ENCODE data around the gene METTL25B.

METTL25B gene

DNA sequence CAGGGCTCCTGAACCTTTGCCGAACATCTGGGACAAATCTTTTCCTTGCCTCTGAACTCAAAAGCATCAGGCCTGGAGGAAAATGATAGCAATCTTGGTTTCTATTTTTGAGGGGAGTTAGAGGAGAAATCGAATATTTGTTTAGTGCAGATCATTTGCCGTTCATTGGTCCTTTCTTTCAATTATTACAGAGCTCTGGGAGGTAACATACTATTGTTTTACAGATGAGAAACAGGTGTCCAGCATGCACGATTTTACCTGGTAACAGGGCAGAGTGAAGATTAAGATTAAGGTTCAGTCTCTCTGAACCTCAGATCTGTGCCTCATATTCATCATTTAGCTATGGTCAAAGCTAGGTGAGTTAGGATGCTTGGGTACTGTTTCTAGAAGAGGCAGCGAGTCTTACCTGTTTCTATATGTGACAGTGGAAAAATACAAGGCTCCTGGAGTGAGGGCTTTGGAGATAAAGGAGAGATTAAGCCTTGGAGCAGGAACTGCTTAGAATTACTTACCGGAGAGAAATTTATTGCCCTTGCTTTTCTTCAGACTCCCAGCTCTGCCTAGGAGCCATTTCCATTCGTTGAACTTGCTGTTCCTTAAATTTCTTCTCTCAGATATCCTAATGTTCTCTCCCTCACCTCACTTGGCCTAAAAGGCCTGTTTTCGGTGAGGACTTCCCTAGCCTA is 40.5 kb downstream of the METTL25B start:
- DNase-seq (ENCODE audit: low read depth in 2 of 2): no peak

DNA sequence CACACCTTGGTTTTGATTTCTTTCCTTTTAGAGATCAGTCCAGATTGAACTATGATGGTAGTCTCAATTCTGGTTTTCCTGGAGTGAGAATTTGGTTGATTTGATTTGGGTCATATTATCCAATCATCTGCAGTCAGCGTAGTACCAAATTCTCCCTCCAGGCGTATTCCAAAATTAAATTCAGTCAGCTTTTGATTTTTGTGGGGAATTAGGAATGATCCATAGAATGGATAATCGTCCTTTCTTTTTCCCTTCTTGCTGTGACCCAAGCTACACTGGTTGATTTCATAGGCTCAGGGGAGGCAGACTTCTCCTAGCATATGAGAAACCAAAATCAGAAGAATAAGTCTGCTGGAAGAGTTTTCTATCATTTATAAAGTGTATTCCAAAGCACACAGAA is 44.0 kb downstream of the METTL25B start:
- DNase-seq (ENCODE audit: low read depth in 2 of 2): no peak

DNA sequence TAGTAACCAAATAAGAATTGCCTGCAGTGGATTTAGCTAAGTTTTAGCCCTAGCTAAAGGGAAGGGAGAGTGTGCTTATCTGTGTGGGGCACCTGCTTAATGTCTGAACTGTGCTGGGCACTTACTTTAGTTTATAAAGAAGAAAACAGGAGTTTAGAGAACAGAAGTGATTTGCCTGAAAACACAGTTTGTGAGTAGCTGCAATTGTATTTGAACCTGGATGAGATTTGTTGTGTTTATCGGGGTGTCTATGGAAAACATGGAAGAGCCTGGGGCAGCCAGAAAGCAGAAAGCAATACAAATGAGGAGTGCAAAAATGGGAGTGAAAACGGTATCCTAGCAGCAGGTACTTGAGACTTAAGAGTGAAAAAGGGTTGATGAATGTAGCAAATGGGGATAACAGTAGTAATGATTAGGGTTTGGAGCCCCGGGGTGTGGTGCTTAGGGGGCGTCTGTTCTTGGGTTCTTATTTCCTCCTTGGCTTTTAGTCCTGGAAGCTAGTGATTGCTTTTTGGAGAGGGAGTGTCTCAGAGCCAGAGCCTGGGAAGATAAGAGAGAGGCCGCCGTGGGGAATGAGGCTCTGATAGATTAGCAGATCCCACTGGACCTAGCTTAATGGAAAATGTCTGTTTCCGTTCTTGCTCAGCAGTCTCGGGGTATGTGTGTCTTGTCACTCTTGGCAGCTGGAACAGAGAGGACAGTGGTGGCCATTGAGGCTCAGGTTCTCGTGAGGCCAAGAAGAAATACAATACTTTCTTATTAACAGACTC is 44.6 kb downstream of the METTL25B start:
- DNase-seq (ENCODE audit: low read depth in 2 of 2): no peak

DNA sequence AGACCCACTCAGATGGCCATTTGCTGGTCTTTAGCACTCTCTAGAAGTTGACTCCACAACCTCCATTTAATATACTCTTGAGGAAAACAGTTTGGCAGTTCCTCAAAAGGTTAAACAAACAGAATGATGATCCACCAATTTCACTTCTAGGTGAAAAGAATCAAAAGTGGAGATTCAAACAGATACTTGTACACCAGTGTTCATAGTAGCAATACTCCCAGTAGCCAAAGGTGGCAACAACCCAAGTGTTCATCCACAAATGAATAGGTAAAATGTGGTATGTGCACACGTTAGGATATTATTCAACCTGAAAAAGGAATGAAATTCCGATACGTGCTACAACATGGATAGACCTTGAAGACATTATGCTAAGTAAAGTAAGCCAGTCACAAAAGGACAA is 45.3 kb downstream of the METTL25B start:
- DNase-seq (ENCODE audit: low read depth in 2 of 2): no peak

DNA sequence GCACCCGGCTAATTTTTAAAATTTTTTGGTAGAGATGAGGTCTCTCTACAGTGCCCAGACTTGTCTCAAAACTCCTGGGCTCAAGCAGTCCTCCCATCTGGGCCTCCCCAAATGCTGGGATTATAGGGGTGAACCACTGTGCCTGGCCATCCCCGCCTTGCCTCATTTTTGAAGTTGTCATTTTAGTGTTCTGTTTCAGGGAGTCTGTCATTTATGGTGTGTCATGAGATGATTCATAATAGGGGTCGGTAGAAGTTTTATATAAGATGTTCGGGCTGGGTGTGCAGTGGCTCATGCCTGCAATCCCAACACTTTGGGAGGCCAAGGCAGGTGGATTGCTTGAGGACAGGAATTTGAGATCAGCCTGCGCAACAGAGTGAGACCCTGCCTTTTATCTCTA is 47.5 kb downstream of the METTL25B start:
- no peak for DNase-seq (ENCODE audit: low read depth in 2 of 2)

DNA sequence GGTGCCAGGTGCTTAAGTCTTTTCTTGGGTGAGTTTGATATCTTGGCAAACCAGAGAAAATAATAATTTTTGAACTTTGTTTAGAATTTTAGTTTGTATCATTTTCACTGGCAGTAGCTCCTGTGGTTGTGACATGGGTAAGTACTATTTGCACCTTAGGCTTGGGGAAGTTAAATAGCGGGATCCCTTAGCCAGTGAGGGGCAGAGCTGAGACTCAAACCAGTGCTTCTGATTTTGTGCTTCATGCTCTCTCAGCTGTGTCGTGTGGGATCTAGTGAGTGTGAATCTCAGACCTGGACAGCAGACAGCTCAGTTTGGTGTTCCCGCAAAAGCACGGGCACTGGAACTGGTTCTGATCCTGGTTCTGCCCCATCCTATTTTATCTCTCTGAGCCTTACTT is 48.7 kb downstream of the METTL25B start:
- DNase-seq (ENCODE audit: low read depth in 2 of 2): no peak

DNA sequence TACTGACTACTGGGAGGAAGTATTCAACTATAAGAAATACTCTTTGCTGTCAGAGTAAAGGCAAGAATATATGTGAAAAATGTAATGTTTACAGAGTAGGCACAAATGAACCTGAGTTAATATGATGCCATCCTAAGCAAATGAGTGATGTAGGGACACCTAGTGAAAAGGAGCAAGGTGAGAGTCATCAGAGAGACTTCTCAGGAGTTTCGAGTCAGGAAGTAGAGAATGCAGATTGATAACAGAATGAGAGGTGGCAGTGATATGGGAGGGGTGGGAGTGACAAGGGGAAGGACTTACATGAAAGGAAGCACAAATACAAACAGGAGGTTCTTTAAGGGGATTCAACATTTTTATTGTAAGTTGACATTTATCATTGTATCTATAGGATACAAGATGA is 49.3 kb downstream of the METTL25B start:
- DNase-seq (ENCODE audit: low read depth in 2 of 2): no peak

DNA sequence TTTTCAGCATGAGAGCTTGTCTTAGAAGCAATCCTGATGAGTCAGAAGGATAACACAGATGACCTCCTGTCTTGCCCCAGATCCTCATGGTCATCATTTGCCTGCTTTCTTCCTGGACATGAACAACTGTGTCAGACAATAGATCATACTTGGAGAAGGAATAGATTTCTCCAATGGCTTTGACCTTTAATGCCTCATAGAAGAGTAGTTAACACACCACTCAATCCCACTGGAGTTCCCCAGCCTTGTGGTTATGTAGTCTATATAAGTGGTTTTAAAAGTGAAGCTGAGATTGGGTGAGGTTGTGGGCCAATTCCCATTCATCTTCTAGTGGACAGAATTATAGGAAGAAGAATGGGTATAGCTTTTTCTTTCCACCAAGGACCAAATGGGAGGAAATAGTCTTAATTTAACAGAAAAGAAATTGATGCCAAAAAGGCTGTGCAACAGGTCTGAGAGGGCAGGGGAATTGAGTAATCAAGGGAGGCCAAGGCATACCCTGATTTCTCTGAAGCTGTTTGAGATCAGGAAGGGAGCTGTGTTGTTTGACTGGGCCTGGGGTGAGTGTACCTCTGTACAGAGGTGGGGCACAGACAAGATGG is 53.4 kb downstream of the METTL25B start:
- no peak for DNase-seq (ENCODE audit: low read depth in 2 of 2)

DNA sequence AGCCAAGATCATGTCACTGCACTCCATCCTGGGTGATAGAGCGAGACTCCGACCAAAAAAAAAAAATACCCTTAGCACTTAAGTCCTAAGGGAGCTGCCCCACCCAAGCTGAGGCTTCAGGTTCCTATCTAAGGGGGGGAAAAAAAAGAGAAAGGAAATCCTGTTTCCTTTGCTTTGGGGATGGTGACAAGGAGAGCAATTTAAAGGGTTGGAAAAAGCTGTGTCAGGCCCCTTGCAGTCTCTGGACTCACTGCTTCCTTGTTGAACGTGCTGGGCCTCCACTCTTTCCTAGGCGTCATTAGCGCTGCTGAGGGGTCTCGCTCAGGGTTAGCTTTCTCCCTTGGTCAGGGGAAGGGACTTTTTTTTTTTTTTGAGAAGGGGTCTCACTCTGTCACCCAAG is 57.2 kb downstream of the METTL25B start:
- no peak for DNase-seq (ENCODE audit: low read depth in 2 of 2)

Data from stimulated activated CD4-positive, alpha-beta T cell treated with anti-CD3 and anti-CD28 coated beads, Interleukin-15, amount 100 ng/mL, for 48 hours (primary cell).